Endothelial cell (in vitro differentiated cells): ENCODE data around the gene NR2F1-AS1. TPM values are rescaled to one million over a fixed set of nuclear protein-coding genes. Genes with fewer than 3 reads are reported as not detected.

Experiments
- DNase-seq: peaks from one replicate; pipeline ENCODE4 v3.0.0; 2021; ENCODE audit warnings: low spot score
- H3K27ac Mint-ChIP-seq: one replicate; pipeline ENCODE4 v1.8.0; 2021; ENCODE audit warnings: mixed read lengths, inconsistent platforms; ENCODE audit not compliant: unreplicated experiment
- H3K27me3 Mint-ChIP-seq: one replicate; pipeline ENCODE4 v1.8.0; 2021; ENCODE audit warnings: mild to moderate bottlenecking, moderate library complexity, mixed read lengths, inconsistent platforms; ENCODE audit not compliant: unreplicated experiment
- H3K36me3 Mint-ChIP-seq: one replicate; pipeline ENCODE4 v1.8.0; 2021; ENCODE audit warnings: mild to moderate bottlenecking, low read depth, mixed read lengths, inconsistent platforms; ENCODE audit not compliant: unreplicated experiment
- H3K4me1 Mint-ChIP-seq: one replicate; pipeline ENCODE4 v1.8.0; 2021; ENCODE audit warnings: mild to moderate bottlenecking, mixed read lengths, inconsistent platforms; ENCODE audit not compliant: unreplicated experiment
- H3K4me3 Mint-ChIP-seq: one replicate; pipeline ENCODE4 v1.8.0; 2021; ENCODE audit warnings: mild to moderate bottlenecking, mixed read lengths, inconsistent platforms; ENCODE audit not compliant: unreplicated experiment
- H3K9me3 Mint-ChIP-seq: one replicate; pipeline ENCODE4 v1.8.0; 2021; ENCODE audit warnings: mixed read lengths, inconsistent platforms; ENCODE audit not compliant: unreplicated experiment
- CTCF ChIP-seq: fragments of 200-600 bp; sonication (generic); IDR thresholded peaks from one replicate; pipeline ENCODE4 v1.5.0; 2021; ENCODE audit warnings: antibody characterized with exemption; ENCODE audit not compliant: unreplicated experiment
- total RNA-seq: library from RNA; stranded (reverse); fragmentation: NEBNext Ultra II Directional; extraction: Animal tissue kit (Norgen Biotek cat#: 25700); gene quantifications from one replicate; pipeline ENCODE4 v1.2.1, GENCODE V29; 2021; ENCODE audit not compliant: unreplicated experiment

Gene NR2F1-AS1
- total RNA-seq, 1 donor from 2014 or later: 6.4 TPM

- Mint-ChIP-seq H3K4me1 (peaks cover 28% of the 10 kb centered on the region), H3K9me3 (no peaks in the 10 kb centered on the region), H3K27me3 (peaks cover 43% of the 10 kb centered on the region), H3K27ac (no peak overlapping the region), H3K36me3 (peaks cover 4% of the 10 kb centered on the region), H3K4me3 (no peak overlapping the region)
- DNase-seq: no peak
- TF ChIP-seq CTCF: no peak
Observed at GRCh38 chr5:93593476-93594131, 12.6 kb upstream of the NR2F1-AS1 start.

- TF ChIP-seq CTCF: no peak
- no peak overlapping the region for H3K27ac Mint-ChIP-seq
- peaks cover 26% of the 10 kb centered on the region for H3K4me1 Mint-ChIP-seq
- H3K36me3 Mint-ChIP-seq: peaks cover 4% of the 10 kb centered on the region
- no peak overlapping the region for H3K4me3 Mint-ChIP-seq
- peaks cover 44% of the 10 kb centered on the region for H3K27me3 Mint-ChIP-seq
- DNase-seq: no peak
- no peaks in the 10 kb centered on the region for H3K9me3 Mint-ChIP-seq
Observed at GRCh38 chr5:93592883-93593282, 11.9 kb upstream of the NR2F1-AS1 start.

GRCh38 chr5:93591323-93591945 is 10.4 kb upstream of the NR2F1-AS1 start:
- no peak for TF ChIP-seq CTCF
- H3K27me3 Mint-ChIP-seq: peaks cover 44% of the 10 kb centered on the region

GRCh38 chr5:93590493-93590892 is 9.5 kb upstream of the NR2F1-AS1 start:
- peaks cover 29% of the 10 kb centered on the region for H3K4me1 Mint-ChIP-seq
- no peak for DNase-seq
- H3K9me3 Mint-ChIP-seq: no peaks in the 10 kb centered on the region
- H3K27me3 Mint-ChIP-seq: peaks cover 45% of the 10 kb centered on the region
- no peak for TF ChIP-seq CTCF
- H3K4me3 Mint-ChIP-seq: no peak overlapping the region
- peaks cover 11% of the 10 kb centered on the region for H3K36me3 Mint-ChIP-seq
- H3K27ac Mint-ChIP-seq: no peak overlapping the region

More at GRCh38 chr5:93591323-93591945, 10.4 kb upstream of the NR2F1-AS1 start:
- DNase-seq: no peak
- no peaks in the 10 kb centered on the region for H3K9me3 Mint-ChIP-seq
- peaks cover 4% of the 10 kb centered on the region for H3K36me3 Mint-ChIP-seq
- H3K27ac Mint-ChIP-seq: no peak overlapping the region
- H3K4me3 Mint-ChIP-seq: no peak overlapping the region
- peaks cover 30% of the 10 kb centered on the region for H3K4me1 Mint-ChIP-seq

GRCh38 chr5:93589829-93590215 is 8.8 kb upstream of the NR2F1-AS1 start:
- Mint-ChIP-seq H3K36me3 (peaks cover 11% of the 10 kb centered on the region), H3K4me1 (peaks cover 26% of the 10 kb centered on the region), H3K27ac (no peak overlapping the region), H3K27me3 (peaks cover 45% of the 10 kb centered on the region), H3K4me3 (no peak overlapping the region), H3K9me3 (no peaks in the 10 kb centered on the region)
- no peak for TF ChIP-seq CTCF
- no peak for DNase-seq
